Tibial artery (tissue), 4 donors: ENCODE data around the gene PEX3.

Experiments
- DNase-seq, 2 donors: peaks; one replicate each; pipeline ENCODE4 v3.0.0-alpha.2; 2019
- H3K27ac ChIP-seq, 2 donors: fragments of 200-600 bp; sonication (generic) in 1 of 2; 1 replicate in 1 of 2; 2 replicates in 1 of 2; pipeline ENCODE4 v1.5.1; 2018 to 2019; ENCODE audit warnings: mild to moderate bottlenecking in 1 of 2
- H3K27me3 ChIP-seq, 2 donors: fragments of 200-600 bp; sonication (generic) in 1 of 2; one replicate each; pipeline versions ENCODE4 v1.5.1 to v1.6.0; 2016 to 2019
- H3K36me3 ChIP-seq, 3 donors: fragments of 200-600 bp; sonication (generic) in 2 of 3; one replicate each; pipeline ENCODE4 v1.5.1; 2016 to 2019; ENCODE audit warnings: mild to moderate bottlenecking in 2 of 3
- H3K4me1 ChIP-seq, 4 donors: fragments of 200-600 bp; sonication (generic) in 2 of 4; 1 replicate in 3 of 4; 2 replicates in 1 of 4; pipeline ENCODE4 v1.5.1; 2016 to 2019
- H3K4me3 ChIP-seq, 2 donors: fragments of 200-600 bp; sonication (generic) in 1 of 2; 1 replicate in 1 of 2; 2 replicates in 1 of 2; pipeline ENCODE4 v1.5.1; 2018 to 2019; ENCODE audit warnings: mild to moderate bottlenecking in 2 of 2
- H3K9me3 ChIP-seq, 3 donors: fragments of 200-600 bp; sonication (generic) in 1 of 3; one replicate each; pipeline ENCODE4 v1.5.1; 2016 to 2019
- intact Hi-C: fragments of 100-400 bp; cut with DNase I; formaldehyde crosslinking; loops from one replicate; pipeline ENCODE4 v1.15.0; 2023; ENCODE audit warnings: low total_unique reads
- TF ChIP-seq, protein P1 (sequence below), 2 experiments: fragments of 200-600 bp in 1 of 2; fragments of 450-650 bp in 1 of 2; IDR thresholded peaks; one replicate each; pipeline ENCODE4 v1.5.1; 2017 to 2019; ENCODE audit warnings: antibody characterized with exemption in 2 of 2, mild to moderate bottlenecking in 1 of 2, moderate library complexity in 1 of 2

Gene PEX3

GRCh38 chr6:143406673-143407072 is 43.9 kb upstream of the PEX3 start:
- Histone ChIP-seq H3K9me3 (no peaks in the 10 kb centered on the region), H3K36me3 (no peaks in the 10 kb centered on the region), H3K27me3 (no peaks in the 10 kb centered on the region), H3K4me1 (peaks cover 0 to 47% (median 12%) of the 10 kb centered on the region in 4 donors), H3K27ac (peak overlapping the region; percentile 66), H3K4me3 (no peak overlapping the region)
- DNase-seq, result no peak
- TF ChIP-seq, protein P1, sequence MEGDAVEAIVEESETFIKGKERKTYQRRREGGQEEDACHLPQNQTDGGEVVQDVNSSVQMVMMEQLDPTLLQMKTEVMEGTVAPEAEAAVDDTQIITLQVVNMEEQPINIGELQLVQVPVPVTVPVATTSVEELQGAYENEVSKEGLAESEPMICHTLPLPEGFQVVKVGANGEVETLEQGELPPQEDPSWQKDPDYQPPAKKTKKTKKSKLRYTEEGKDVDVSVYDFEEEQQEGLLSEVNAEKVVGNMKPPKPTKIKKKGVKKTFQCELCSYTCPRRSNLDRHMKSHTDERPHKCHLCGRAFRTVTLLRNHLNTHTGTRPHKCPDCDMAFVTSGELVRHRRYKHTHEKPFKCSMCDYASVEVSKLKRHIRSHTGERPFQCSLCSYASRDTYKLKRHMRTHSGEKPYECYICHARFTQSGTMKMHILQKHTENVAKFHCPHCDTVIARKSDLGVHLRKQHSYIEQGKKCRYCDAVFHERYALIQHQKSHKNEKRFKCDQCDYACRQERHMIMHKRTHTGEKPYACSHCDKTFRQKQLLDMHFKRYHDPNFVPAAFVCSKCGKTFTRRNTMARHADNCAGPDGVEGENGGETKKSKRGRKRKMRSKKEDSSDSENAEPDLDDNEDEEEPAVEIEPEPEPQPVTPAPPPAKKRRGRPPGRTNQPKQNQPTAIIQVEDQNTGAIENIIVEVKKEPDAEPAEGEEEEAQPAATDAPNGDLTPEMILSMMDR (IDR thresholded peaks at IDR 0.05), result no peak
- intact Hi-C loops, result no loop called here

DNA sequence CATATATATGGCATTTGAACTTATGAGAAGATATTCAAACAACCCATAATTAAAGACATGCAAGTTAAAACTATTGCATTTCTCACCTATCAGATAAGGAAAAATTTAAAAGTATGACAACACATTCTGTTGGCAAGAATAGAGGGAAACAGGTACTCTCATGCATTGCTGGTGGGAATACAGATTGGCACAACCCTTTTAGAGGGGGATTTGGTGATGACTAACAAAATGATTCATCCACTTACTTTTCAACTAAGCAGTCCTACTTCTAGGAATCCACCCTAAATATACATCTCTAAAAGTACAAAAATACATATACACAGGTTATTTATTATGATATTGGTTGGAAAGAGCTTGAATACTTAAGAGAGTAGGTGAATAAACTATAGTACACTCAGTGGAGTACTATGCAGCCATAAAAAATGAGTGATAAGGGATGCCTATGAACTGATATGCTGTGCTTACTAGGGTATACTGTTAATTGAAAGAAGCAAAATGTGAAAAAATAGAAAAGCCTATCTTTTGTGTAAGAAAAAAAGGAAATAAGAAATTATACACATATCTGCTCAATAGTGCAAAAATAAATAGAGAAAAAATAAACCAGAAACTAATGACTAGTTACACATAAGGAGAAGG is 42.3 kb upstream of the PEX3 start:
- Histone ChIP-seq H3K4me3 (no peak overlapping the region), H3K9me3 (no peaks in the 10 kb centered on the region), H3K27ac (peak overlapping the region in 1 of 2 donors; percentile 50), H3K27me3 (no peaks in the 10 kb centered on the region), H3K4me1 (peaks cover 0 to 49% (median 12%) of the 10 kb centered on the region in 4 donors), H3K36me3 (no peaks in the 10 kb centered on the region)
- intact Hi-C loops, result no loop called here
- no peak for DNase-seq
- TF ChIP-seq, protein P1 (IDR thresholded peaks at IDR 0.05), result no peak

- H3K9me3 ChIP-seq, result no peaks in the 10 kb centered on the region
- H3K4me1 ChIP-seq, result peaks cover 0 to 49% (median 12%) of the 10 kb centered on the region in 4 donors
- intact Hi-C loops, result no loop called here
- peak overlapping the region in 1 of 2 donors; percentile 50 for H3K27ac ChIP-seq
- no peaks in the 10 kb centered on the region for H3K36me3 ChIP-seq
- no peak for DNase-seq
- H3K4me3 ChIP-seq, result no peak overlapping the region
- TF ChIP-seq, protein P1 (IDR thresholded peaks at IDR 0.05), result no peak
- H3K27me3 ChIP-seq, result no peaks in the 10 kb centered on the region
These were observed 41.8 kb upstream of the PEX3 start for GRCh38 chr6:143408787-143409162.

DNA sequence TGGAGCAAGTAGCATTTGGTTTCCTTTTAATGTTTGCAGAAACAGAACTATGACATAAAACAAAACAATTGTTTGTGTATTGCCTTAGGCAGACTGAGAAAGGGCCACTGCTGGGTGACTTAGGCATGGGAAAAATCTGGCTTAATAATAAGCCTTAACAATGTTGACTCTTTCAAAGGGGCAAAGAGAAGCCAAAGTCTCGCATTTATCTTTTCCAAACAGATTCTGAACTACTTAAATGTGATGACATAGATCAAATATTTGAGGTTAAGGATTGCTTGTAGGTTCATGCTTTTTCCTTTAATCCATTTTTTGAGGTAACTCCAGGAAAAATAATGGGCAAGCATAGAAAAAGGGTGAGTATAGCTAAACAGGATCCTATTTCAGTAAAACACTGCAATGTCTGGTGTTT is 39.7 kb upstream of the PEX3 start:
- H3K4me3 ChIP-seq, result no peak overlapping the region
- intact Hi-C loops, result no loop called here
- no peaks in the 10 kb centered on the region for H3K36me3 ChIP-seq
- H3K9me3 ChIP-seq, result no peaks in the 10 kb centered on the region
- peaks cover 0 to 32% (median 10%) of the 10 kb centered on the region in 4 donors for H3K4me1 ChIP-seq
- DNase-seq, result no peak
- peak overlapping the region in 1 of 2 donors; percentile 57 for H3K27ac ChIP-seq
- H3K27me3 ChIP-seq, result no peaks in the 10 kb centered on the region
- TF ChIP-seq, protein P1 (IDR thresholded peaks at IDR 0.05), result no peak

DNA sequence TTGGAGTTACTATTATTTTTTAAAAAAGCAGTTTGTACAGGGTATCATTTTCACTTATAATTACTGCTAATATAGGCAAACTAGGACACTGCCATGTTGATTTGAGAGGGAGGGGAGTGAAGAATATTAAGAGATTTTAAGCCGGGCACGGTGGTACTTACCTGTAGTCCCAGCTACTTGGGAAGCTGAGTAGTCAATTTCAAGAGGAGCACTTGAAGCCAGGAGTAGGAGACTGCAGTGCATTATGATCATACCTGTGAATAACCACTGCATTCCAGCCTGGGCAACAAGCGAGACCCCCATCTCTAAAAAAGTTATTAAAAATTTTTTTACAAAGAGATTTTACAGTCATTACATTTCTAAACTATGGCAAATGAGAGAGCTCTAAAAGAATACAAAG is 35.8 kb upstream of the PEX3 start:
- peaks cover 0 to 18% (median 2%) of the 10 kb centered on the region in 4 donors for H3K4me1 ChIP-seq
- no peak overlapping the region for H3K4me3 ChIP-seq
- no peaks in the 10 kb centered on the region for H3K36me3 ChIP-seq
- DNase-seq, result no peak
- intact Hi-C loops, result no loop called here
- H3K27me3 ChIP-seq, result no peaks in the 10 kb centered on the region
- TF ChIP-seq, protein P1 (IDR thresholded peaks at IDR 0.05), result no peak
- H3K27ac ChIP-seq, result no peak overlapping the region
- no peaks in the 10 kb centered on the region for H3K9me3 ChIP-seq
